GM18520 (cell line): ENCODE measurements around the gene DNAJC2.

ENCODE experiments used
- ATAC-seq: cut with Tn5 transposase; IDR thresholded peaks from one replicate; pipeline ENCODE4 v1.9.1; 2021; ENCODE audit not compliant: unreplicated experiment

The DNAJC2 gene

GRCh38 chr7:103344453-103345149 lies at the start of gene DNAJC2:
DNAJC2 (minus strand) TSS chr7:103344767; CDS start chr7:103344622, 145 bp downstream.
- peak; percentile 65 for ATAC-seq

GRCh38 chr7:103391976-103392375 lies 47.4 kb upstream of the DNAJC2 start:
- ATAC-seq = no peak

- no peak for ATAC-seq
These were observed 46.6 kb upstream of the DNAJC2 start for GRCh38 chr7:103391150-103391549.

GRCh38 chr7:103389263-103389662 lies 44.7 kb upstream of the DNAJC2 start:
- ATAC-seq = no peak

GRCh38 chr7:103388469-103389140 lies 44.0 kb upstream of the DNAJC2 start:
- no peak for ATAC-seq

- no peak for ATAC-seq
These were observed 42.7 kb upstream of the DNAJC2 start for GRCh38 chr7:103387242-103387641.

- no peak for ATAC-seq
These were observed 37.5 kb upstream of the DNAJC2 start for GRCh38 chr7:103382032-103382402.

- no peak for ATAC-seq
These were observed 36.9 kb upstream of the DNAJC2 start for GRCh38 chr7:103381280-103382031.

GRCh38 chr7:103380395-103381191 lies 36.0 kb upstream of the DNAJC2 start:
- no peak for ATAC-seq

GRCh38 chr7:103379270-103379975 lies 34.9 kb upstream of the DNAJC2 start:
- no peak for ATAC-seq

GRCh38 chr7:103373866-103374643 lies 29.5 kb upstream of the DNAJC2 start:
- no peak for ATAC-seq

GRCh38 chr7:103369432-103369831 lies 24.9 kb upstream of the DNAJC2 start:
- ATAC-seq = no peak

- no peak for ATAC-seq
These were observed 5.2 kb upstream of the DNAJC2 start for GRCh38 chr7:103349805-103350204.

GRCh38 chr7:103348959-103349358 lies 4.4 kb upstream of the DNAJC2 start:
- no peak for ATAC-seq

- ATAC-seq = no peak
These were observed 3.9 kb upstream of the DNAJC2 start for GRCh38 chr7:103348452-103348851.

- peak; percentile 58 for ATAC-seq
These were observed 3.1 kb upstream of the DNAJC2 start, which contains the start of gene PSMC2 for GRCh38 chr7:103347507-103348267. PSMC2 (plus strand) TSS chr7:103347643; CDS start chr7:103347712, 69 bp downstream.

GRCh38 chr7:103346396-103346795 lies 1.8 kb upstream of the DNAJC2 start:
- ATAC-seq = no peak

GRCh38 chr7:103343758-103344452 lies 662 bp downstream of the DNAJC2 start:
- no peak for ATAC-seq
